GM20000 (cell line): ENCODE data around the gene EMSY.

Experiments
- DNase-seq: peaks from one replicate; pipeline ENCODE4 v3.0.0; 2012; ENCODE audit warnings: low spot score
- CTCF ChIP-seq: IDR thresholded peaks from 2 replicates; pipeline ENCODE4 v1.5.1; 2012; ENCODE audit warnings: mild to moderate bottlenecking, control low read depth; ENCODE audit errors: extremely low read depth, missing control alignments

The EMSY gene

GRCh38 chr11:76480241-76480640 is 35.4 kb downstream of the EMSY start:
- no peak for TF ChIP-seq CTCF
- DNase-seq, result no peak

GRCh38 chr11:76491644-76492043 is 46.8 kb downstream of the EMSY start:
- TF ChIP-seq CTCF, result no peak

GRCh38 chr11:76493040-76493439 is 48.2 kb downstream of the EMSY start:
- DNase-seq, result no peak
- no peak for TF ChIP-seq CTCF

More at GRCh38 chr11:76491644-76492043, 46.8 kb downstream of the EMSY start:
- DNase-seq, result no peak

GRCh38 chr11:76493626-76494539 is 49.1 kb downstream of the EMSY start:
- TF ChIP-seq CTCF, result no peak
- no peak for DNase-seq

GRCh38 chr11:76495019-76495418 is 50.2 kb downstream of the EMSY start:
- no peak for TF ChIP-seq CTCF
- DNase-seq, result no peak

- no peak for TF ChIP-seq CTCF
- no peak for DNase-seq
These were observed 51.4 kb downstream of the EMSY start for GRCh38 chr11:76496174-76496573.

GRCh38 chr11:76501526-76502202 is 56.8 kb downstream of the EMSY start:
- no peak for DNase-seq
- TF ChIP-seq CTCF, result no peak
